HG03439 (cell line): Measurements from ENCODE around the gene PTPRN2.
"Not testable (repeated sequence)": the region's sequence is repeated elsewhere in the genome, so short reads cannot be mapped to it uniquely, and the experiment has no call there.

Experiments
- ATAC-seq: cut with Tn5 transposase; IDR thresholded peaks from one replicate; pipeline ENCODE4 v1.9.1; 2021; ENCODE audit warnings: mild to moderate bottlenecking, moderate library complexity; ENCODE audit not compliant: unreplicated experiment

PTPRN2 gene

GRCh38 chr7:157675427-157675927, 912.1 kb downstream of the PTPRN2 start:
- ATAC-seq = no peak

- ATAC-seq = no peak
Measured at GRCh38 chr7:157674715-157675426, 912.8 kb downstream of the PTPRN2 start.

DNA sequence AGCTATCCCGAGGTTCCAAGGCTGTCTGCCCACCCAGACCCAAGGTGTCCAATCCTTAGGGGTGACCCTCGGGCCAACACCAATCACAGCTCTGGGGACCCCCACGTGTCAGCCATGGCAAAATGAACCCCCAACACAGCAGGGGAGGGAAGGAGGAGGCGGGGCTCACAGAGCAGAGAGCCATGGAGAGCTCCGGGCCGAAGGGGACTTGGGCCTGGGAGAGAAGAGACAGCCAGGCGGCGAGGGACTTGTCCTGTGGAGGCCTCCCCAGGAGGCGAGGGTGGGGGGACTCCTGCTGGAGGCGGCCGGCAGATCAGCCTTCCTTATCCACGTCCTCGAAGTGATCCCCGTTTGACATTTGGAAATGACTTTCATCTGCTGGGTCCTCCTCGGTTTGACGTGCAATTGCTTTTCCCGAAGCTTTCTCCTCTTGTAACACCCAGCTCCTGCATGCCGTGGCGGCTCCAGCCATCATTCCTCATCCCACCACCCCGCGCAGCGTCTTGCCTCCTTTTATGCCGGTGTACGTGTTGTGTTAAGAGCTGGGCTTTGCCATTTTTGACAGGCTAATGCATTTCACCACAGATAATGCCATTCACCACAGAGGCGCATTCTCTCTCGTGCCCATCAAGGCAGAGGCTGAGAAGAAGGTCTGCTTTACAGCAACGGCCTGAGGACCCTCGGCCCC, 913.5 kb downstream of the PTPRN2 start:
- no peak for ATAC-seq

DNA sequence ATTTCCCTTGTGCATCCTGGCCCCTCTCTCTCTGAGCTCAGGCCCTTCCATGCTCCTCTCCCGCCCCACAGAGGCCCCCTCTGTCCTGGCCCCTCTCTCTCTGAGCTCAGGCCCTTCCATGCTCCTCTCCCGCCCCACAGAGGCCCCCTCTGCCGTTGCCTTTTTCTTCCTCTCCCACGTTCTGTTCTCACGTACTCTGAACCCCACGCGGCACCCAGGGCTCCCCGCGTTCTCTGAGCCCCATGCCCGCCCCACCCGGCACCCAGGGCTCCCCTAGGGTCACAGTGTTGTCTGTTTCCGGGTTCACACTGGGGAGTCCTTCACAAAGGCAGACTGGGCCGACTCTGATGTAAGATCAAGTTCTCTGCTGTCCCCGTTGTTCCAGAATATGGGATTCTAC, 914.0 kb downstream of the PTPRN2 start:
- no peak for ATAC-seq

DNA sequence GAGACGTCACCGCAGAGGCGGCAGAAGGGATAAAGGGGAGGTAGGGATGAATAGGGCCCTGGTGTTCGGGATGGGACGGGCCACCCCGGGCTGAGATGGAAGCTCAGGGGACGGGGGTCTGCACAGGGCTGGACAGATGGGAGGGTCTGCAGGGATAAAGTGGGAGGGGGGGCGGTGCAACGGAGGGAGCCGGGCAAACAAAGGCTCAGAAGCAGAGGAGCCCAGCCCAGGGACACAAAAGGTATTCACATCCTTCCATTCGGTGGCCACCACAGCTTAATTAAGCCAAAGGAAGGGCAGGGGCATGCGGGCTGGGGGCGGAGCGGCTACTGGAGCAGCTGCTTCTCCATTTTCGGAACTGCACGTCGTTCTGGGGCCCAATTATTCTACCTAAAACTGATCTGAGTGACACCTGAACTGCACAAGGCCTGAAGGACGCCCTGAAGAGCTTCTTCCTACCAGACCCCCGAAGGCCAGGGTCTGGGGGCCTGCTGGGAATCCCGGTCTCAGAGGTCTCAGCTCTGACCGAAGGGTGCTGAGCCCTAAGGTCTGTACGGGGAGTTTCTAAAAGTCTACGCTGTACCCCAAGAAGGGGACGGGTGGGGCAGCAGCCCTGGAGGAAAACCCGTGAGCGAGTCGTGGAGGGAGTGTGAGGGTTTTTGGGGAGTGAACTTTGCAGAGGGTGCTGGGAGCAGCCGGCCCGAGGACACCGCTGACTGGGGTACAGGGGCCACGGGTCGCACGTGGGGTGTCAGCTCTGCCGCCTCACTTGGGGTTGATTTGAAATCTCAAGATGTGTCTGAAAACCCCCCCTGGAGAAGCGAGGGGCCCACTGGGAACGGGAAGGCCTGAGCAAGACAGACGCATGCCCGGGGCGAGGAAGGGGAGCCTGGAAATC, 916.0 kb downstream of the PTPRN2 start:
- ATAC-seq = no peak

DNA sequence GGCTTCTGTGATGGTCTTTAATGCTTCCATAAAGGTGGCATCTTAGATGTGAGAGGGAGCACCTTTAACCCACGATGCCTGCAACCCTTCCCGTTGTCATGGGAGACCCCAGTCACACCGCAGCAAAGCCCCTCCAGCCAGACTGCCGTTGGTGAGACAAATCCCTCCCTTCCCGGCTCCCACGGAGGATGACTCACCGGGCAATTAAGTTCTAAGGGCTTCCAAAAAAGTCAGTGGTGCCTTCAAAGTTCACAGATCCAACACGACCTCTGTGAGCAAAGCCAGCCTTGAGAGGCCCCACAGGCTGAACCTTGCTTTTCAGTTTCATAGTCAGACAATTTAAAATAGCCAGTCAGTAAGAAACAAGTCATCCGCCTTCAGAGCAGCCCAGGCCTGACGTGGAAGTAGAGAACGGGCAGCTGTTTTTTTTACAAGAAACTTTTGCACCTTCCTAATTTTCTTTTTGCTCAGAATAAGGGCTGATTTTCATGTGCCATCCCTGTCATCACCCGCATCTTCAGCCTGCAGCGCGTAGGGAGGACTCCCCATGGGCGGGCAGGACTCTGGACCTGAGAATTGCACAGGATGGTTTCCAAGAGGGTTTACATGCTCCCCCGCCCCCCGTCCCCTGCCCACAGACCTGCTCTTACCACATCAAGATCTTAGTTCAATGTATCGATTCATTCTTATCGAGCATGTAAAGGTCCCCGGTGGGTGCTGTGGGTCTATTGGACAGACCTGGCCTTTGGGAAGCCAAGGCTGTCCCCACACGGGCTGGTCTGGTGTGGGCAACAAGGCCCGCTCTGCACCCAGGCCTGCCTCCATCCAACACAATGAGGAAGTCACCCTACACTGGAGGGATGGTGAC, 916.9 kb downstream of the PTPRN2 start:
- no peak for ATAC-seq

- ATAC-seq = no peak
Measured at GRCh38 chr7:157669768-157670351, 917.8 kb downstream of the PTPRN2 start.

DNA sequence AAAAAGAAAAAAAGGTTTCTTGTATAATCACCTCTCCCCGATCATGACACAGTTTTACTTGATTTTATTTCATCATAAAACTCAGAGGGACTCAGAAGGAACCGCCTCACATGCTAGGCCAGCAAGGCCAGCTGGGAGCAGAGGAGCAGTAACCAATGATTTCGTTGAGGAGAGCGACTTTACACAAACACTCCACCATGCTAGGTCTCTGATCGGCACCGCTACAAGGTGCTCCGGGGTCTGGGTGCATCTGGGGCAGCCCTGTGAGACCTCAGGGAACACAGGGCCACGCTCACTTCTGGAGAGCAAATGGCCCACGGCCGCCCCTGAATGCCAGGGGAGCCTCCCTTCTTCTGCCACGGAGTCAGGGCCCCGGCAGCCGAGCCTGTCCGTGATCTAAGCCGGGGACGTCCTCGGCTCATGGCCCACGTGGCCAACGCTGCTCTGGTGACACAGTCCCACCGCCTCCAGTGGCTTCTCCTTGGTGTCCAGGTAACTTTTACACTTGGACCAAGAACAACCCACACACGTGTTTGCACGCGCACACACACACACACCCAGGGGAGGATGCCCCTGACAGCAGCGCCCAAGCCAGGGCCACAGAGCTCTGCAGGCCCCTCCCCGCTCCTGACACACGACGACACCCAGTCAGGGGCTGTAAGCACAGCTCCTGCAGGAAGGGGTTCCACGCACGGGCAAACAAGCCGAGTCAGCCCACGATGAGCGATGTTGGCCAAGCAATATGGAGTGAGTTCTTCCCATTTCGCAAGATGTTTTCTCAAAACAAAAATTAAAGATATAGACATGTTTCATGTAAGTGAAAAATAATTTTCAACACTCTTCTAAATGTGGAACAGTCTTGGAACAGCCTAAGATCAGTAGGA, 918.5 kb downstream of the PTPRN2 start:
- no peak for ATAC-seq

GRCh38 chr7:157668221-157668883, 919.3 kb downstream of the PTPRN2 start:
- no peak for ATAC-seq

DNA sequence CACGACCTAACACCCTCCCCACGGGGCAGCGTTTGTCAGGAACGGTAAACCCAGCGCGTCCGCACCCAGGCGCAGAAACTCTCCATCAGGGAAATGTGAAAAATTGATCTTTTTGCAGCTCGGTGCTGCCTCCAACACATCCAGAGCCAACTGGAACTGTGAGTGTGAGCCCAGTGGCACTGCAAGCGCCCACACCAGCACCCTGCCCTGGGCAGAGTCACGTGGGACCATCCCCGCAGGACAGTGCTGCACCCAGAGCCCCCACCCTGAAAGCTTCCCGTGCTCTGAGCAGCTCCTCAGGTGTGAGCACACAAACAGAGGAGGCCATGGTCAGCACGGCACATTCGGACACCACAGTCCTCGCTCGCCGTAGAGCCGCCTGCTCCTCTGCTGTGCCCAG, 919.9 kb downstream of the PTPRN2 start:
- ATAC-seq = no peak

- no peak for ATAC-seq
Measured at GRCh38 chr7:157667261-157667660, 920.4 kb downstream of the PTPRN2 start.

DNA sequence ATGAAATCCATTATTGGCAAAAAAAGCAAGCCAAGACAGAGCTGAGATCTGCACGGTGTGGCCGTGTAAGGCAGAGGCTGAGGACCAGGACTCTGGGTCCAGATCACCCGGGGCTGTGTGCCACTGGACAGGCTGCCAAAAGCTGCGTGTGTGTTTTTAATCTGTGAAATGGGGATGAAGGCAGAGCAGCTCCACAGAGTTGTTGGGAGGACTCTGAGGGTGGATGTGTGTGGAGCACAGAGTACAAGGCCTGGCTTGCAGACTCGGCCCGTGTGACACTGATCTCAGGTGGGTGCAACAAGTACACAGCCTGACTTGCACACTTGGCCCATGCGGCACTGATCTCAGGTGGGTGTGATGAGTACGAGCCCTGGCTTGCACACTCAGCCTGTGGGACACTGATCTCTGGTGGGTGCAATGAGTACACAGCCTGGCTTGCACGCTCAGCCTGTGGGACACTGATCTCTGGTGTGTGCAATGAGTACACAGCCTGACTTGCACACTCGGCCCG, 921.0 kb downstream of the PTPRN2 start:
- ATAC-seq = no peak

- ATAC-seq = not testable (repeated sequence)
Measured at GRCh38 chr7:157665634-157665988, 922.0 kb downstream of the PTPRN2 start.

GRCh38 chr7:157664871-157665633, 922.6 kb downstream of the PTPRN2 start:
- no peak for ATAC-seq

DNA sequence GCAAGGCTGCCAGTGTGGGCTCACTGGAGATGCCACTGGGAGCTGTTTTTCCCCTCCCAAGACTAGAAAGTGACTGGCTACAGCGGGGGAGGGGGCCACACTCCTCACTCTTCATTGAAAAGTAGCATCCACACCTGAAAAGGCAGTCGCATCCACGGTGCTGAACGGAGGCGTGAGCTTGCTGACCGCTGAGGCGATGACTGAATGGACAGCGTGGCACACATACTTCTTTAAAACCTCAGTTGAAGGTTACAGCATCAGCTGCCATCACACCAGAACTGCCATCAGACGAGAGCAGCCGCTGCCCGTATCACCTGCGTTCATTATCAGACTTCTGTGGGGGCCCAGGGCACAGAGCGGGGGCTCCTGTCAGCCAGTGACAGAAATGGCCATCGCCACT, 923.6 kb downstream of the PTPRN2 start:
- no peak for ATAC-seq

DNA sequence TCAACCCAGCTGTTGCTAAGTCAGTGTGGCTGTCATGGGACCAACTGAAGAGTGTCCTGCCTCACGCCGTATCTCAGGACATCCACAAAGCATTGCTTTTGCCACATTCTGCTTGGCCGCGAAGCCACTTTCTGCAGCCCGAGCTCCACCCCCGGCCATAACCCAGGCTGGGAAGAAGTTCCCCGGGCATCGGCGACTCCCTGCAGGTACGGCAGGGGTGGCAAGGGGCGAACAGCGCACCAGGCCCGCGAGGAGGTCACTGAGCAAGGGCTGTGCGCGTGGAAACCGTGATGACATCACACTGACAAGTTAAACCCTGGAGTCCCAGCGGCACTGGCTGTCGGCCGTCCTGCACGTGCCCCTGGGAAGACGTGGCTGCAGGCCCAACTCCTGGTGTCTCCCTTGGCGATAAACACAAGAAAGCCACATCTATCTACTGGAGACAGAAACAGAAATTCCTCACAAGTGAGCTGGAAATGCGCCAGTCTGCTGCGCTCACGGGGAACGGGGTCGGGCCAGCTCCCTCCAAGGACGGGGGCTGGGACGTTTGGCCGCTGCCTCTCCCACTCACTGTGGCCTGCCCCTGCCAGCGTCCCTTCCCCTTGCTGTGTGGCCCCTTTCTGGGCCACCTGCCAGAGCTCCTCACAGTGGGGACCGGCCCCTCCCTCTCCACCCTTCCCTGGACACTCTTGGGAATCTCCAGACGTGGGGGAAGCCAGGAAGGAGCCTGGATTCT, 924.5 kb downstream of the PTPRN2 start:
- no peak for ATAC-seq
